ENCODE measurements around the gene SEPHS2. TPM values are rescaled to one million over a fixed set of nuclear protein-coding genes. Genes with fewer than 3 reads are reported as not detected.

The SEPHS2 gene
- total and polyA plus RNA-seq, 7 donors, result 25.0 to 213 (median 32.3) TPM

DNA sequence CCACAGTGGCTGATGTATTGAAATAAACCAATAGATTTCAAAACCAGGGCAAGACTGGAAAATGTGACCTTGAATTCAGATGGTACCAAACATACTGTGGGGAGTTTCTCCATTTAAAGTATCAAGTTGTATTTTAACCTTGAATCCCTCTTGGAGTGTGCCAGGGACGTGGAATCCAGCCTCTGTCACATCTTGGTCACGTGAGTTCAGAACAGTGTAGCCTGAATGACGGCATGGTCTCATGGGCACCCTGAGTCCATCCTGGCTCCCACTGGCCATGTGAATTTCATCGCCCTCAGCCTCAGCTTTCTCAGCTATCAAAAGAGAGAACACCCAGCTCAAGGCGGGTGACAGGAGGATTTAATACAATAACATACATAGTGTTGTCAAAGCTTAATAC is 31.5 kb downstream of the SEPHS2 start:
- WGBS, 2 donors, result 92 to 95% methylated on average over 5 of the region's 5 CpGs
- TF ChIP-seq EP300 (IDR thresholded peaks at IDR 0.05) (no peak), POLR2AphosphoS5 (IDR thresholded peaks at IDR 0.05) (no peak), POLR2A (IDR thresholded peaks at IDR 0.05) (no peak)
- TF ChIP-seq, protein P1, sequence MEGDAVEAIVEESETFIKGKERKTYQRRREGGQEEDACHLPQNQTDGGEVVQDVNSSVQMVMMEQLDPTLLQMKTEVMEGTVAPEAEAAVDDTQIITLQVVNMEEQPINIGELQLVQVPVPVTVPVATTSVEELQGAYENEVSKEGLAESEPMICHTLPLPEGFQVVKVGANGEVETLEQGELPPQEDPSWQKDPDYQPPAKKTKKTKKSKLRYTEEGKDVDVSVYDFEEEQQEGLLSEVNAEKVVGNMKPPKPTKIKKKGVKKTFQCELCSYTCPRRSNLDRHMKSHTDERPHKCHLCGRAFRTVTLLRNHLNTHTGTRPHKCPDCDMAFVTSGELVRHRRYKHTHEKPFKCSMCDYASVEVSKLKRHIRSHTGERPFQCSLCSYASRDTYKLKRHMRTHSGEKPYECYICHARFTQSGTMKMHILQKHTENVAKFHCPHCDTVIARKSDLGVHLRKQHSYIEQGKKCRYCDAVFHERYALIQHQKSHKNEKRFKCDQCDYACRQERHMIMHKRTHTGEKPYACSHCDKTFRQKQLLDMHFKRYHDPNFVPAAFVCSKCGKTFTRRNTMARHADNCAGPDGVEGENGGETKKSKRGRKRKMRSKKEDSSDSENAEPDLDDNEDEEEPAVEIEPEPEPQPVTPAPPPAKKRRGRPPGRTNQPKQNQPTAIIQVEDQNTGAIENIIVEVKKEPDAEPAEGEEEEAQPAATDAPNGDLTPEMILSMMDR (IDR thresholded peaks at IDR 0.05), result no peak
- Histone ChIP-seq H3K4me3 (no peak overlapping the region), H3K9me3 (no peaks in the 10 kb centered on the region), H3K4me1 (peaks cover 0 to 22% (median 18%) of the 10 kb centered on the region in 4 donors), H3K36me3 (peaks cover 0 to 30% (median 0%) of the 10 kb centered on the region in 4 donors), H3K27me3 (no peaks in the 10 kb centered on the region), H3K27ac (no peak overlapping the region)
- intact Hi-C loops (cut with DNase I), result no loop called here
- no peak for DNase-seq

DNA sequence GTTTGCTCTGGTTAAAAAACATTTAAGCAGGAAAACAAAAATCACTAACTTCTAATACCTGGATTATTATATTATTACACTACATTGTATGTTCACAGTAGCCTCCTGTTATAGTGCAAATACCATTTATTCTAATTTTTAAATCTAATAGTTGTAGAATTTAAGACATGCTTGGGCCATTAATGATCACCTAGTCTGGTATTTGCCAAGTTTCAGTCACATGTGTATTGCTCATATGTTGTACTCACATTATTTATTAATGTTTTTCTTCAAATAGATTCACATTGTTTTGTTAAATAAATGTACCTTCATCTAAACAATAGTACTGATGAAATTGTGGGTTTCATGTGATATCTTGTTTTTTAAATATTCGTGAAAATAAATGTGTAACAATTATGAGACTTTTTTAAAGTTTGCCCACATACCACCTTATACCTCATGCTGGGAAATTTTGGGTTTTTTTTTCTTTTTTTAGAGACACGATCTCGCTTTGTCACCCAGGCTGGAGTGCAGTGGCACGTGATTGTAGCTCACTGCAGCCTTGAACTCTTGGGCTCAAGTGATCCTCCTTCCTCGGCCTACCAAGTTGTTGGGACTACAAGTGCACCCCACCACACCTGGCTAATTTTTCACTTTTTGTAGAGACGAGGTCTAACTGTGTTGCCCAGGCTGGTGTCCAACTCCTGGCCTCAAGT is 32.4 kb downstream of the SEPHS2 start:
- Histone ChIP-seq H3K4me3 (no peak overlapping the region), H3K27me3 (no peaks in the 10 kb centered on the region), H3K36me3 (peaks cover 0 to 30% (median 0%) of the 10 kb centered on the region in 4 donors), H3K27ac (no peak overlapping the region), H3K9me3 (no peaks in the 10 kb centered on the region), H3K4me1 (peaks cover 0 to 28% (median 24%) of the 10 kb centered on the region in 4 donors)
- TF ChIP-seq, protein P1 (IDR thresholded peaks at IDR 0.05), result no peak
- no peak for TF ChIP-seq EP300 (IDR thresholded peaks at IDR 0.05)
- no peak for TF ChIP-seq POLR2AphosphoS5 (IDR thresholded peaks at IDR 0.05)
- TF ChIP-seq POLR2A (IDR thresholded peaks at IDR 0.05), result no peak
- intact Hi-C loops (cut with DNase I), result no loop called here
- WGBS, 2 donors, result 87 to 93% methylated on average over 6 of the region's 6 CpGs
- no peak for DNase-seq

DNA sequence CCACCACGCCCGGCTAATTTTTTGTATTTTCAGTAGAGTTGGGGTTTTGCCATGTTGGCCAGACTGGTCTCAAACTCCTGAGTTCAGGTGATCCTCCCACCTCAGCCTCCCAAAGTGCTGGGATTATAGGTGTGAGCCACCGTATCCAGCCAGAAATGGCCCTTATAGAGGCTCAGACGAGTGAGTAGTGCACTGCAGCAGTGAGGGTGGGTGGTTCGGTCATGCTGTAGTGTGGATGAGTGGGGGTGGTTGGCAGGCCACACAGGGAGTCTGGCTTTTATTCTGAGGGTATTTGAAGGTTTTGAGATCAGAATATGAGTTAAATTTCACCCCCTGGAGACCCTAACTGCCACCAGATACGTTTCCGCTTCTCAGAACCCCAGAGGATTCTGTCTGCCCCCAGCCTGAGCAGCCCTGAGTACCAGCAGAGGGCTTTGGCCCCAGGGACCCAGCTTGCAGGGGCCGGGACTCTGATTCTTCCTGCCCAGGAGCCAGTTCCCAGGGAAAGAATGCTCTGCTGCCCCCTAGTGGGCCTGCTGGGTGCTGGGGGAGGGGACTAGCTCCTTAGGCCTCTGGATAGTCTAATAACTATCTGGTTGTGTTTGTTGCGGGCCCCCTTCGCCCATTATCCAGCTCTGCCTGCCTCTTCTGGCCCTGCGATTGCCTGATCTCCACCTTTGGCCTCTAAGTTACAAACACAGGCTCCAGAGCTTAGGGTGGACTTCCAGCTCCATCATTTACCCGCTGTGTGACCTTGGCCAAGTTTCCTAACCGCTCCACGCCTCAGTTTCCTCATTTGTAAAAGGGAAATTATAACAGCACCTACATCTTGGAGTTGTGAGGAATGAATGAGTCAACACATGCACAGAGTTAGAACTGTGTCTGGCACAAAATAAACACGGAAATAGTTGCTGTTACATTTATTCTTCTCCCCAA is 36.3 kb downstream of the SEPHS2 start:
- peak overlapping the region; percentile 37 to 97 (median 74) for H3K27ac ChIP-seq

DNA sequence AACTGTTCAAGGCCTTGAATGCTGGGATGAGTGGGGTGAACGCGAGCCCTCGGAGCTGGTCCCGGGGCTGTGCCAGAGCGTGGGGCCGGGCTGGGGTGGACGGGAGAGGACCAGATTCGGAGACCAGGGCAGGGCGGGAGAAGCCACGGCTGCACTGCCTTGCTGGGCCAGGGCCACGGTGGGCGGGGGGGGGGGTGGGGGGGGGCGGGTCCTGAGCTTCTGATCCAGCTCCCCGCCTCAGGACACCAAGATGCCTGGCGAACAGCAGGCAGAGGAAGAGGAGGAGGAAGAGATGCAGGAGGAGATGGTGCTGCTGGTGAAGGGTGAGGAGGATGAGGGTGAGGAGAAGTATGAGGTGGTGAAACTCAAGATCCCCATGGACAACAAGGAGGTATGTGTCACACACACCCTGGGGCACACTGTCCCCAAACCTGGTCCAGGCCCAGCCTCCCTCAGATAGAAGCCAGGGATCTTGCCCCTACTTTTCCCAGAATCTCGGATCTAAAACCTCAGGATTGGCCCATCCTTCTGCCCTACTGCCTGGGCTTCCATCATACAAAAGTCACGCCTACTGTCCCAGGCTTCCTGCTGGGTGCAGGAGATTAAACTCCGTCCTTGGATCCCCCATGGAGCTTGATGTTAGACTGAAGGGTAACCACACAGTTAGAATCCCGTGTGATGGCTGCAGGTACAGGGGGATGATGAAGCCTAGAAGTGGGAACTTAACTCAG is 37.7 kb downstream of the SEPHS2 start:
- H3K4me3 ChIP-seq, result peak overlapping the region; percentile 57 to 88 (median 65)
- peak overlapping the region; percentile 81 to 97 (median 90) for H3K27ac ChIP-seq
- TF ChIP-seq POLR2A (IDR thresholded peaks at IDR 0.05) (no peak), POLR2AphosphoS5 (IDR thresholded peaks at IDR 0.05) (no peak), EP300 (IDR thresholded peaks at IDR 0.05) (no peak)
- TF ChIP-seq, protein P1 (IDR thresholded peaks at IDR 0.05), result no peak
- H3K36me3 ChIP-seq, result peaks cover 0 to 18% (median 0%) of the 10 kb centered on the region in 4 donors
- DNase-seq, result no peak
- H3K9me3 ChIP-seq, result no peaks in the 10 kb centered on the region
- H3K27me3 ChIP-seq, result no peaks in the 10 kb centered on the region
- H3K4me1 ChIP-seq, result peaks cover 0 to 29% (median 26%) of the 10 kb centered on the region in 4 donors
- intact Hi-C loops (cut with DNase I), result loop anchor here (2.0 to 5.0 kb wide), 4 partner anchors 36 to 316 kb away; partner anchors contain the start of genes MYL11, TBC1D10B and TBX6
- 10 to 20% methylated on average over 15 to 19 of the region's 19 CpGs for WGBS, 2 donors

More for the DNA sequence above, 36.3 kb downstream of the SEPHS2 start:
- peaks cover 0 to 30% (median 0%) of the 10 kb centered on the region in 4 donors for H3K36me3 ChIP-seq
- 37 to 47% methylated on average over 15 of the region's 15 CpGs for WGBS, 2 donors
- H3K4me3 ChIP-seq, result no peak overlapping the region
- TF ChIP-seq POLR2A (IDR thresholded peaks at IDR 0.05) (no peak), EP300 (IDR thresholded peaks at IDR 0.05) (no peak), POLR2AphosphoS5 (IDR thresholded peaks at IDR 0.05) (peak in 1 of 4 donors; percentile 32)
- TF ChIP-seq, protein P1 (IDR thresholded peaks at IDR 0.05), result peak; percentile 86 to 97 (median 92)
- H3K9me3 ChIP-seq, result no peaks in the 10 kb centered on the region
- intact Hi-C loops (cut with DNase I), result loop anchor here (5.0 kb wide), 3 partner anchors 37 to 317 kb away; partner anchors contain the start of genes MYL11, TBC1D10B and TBX6
- peaks cover 0 to 29% (median 26%) of the 10 kb centered on the region in 4 donors for H3K4me1 ChIP-seq
- no peaks in the 10 kb centered on the region for H3K27me3 ChIP-seq
- DNase-seq, result peak; percentile 94
